DMS53 treated with DMSO at 0.1 percent for 48 hours (cell line): ENCODE measurements around the gene DUSP8.

Experiments
- DNase-seq: peaks from one replicate; lab custom pipeline; 2025; ENCODE audit not compliant: unreplicated experiment; lab: John Stamatoyannopoulos, UW

The DUSP8 gene

GRCh38 chr11:1533342-1533725, 38.7 kb downstream of the DUSP8 start:
- no peak for DNase-seq

- DNase-seq: no peak
These were observed 39.3 kb downstream of the DUSP8 start for GRCh38 chr11:1532606-1533341.

- no peak for DNase-seq
These were observed 40.0 kb downstream of the DUSP8 start for GRCh38 chr11:1532014-1532586.

- DNase-seq: no peak
These were observed 40.5 kb downstream of the DUSP8 start for GRCh38 chr11:1531449-1532013.

- no peak for DNase-seq
These were observed 41.2 kb downstream of the DUSP8 start for GRCh38 chr11:1530686-1531448.

GRCh38 chr11:1529774-1530173, 42.3 kb downstream of the DUSP8 start:
- no peak for DNase-seq

GRCh38 chr11:1529286-1529685, 42.8 kb downstream of the DUSP8 start:
- DNase-seq: no peak

GRCh38 chr11:1528710-1529109, 43.4 kb downstream of the DUSP8 start:
- no peak for DNase-seq

- DNase-seq: no peak
These were observed 45.3 kb downstream of the DUSP8 start for GRCh38 chr11:1526785-1527184.

- DNase-seq: no peak
These were observed 48.3 kb downstream of the DUSP8 start for GRCh38 chr11:1523779-1524178.

GRCh38 chr11:1523077-1523476, 49.0 kb downstream of the DUSP8 start:
- no peak for DNase-seq

- DNase-seq: no peak
These were observed 50.0 kb downstream of the DUSP8 start for GRCh38 chr11:1522081-1522424.

GRCh38 chr11:1521382-1522080, 50.5 kb downstream of the DUSP8 start:
- DNase-seq: no peak

- DNase-seq: no peak
These were observed 51.3 kb downstream of the DUSP8 start for GRCh38 chr11:1520663-1521267.

- no peak for DNase-seq
These were observed 51.8 kb downstream of the DUSP8 start for GRCh38 chr11:1520209-1520662.

- no peak for DNase-seq
These were observed 52.8 kb downstream of the DUSP8 start for GRCh38 chr11:1519028-1520010.

- no peak for DNase-seq
These were observed 53.8 kb downstream of the DUSP8 start for GRCh38 chr11:1518301-1518700.

GRCh38 chr11:1517117-1518005, 54.7 kb downstream of the DUSP8 start:
- DNase-seq: no peak
